Measurements from ENCODE around the gene CAMTA1.

The CAMTA1 gene

DNA sequence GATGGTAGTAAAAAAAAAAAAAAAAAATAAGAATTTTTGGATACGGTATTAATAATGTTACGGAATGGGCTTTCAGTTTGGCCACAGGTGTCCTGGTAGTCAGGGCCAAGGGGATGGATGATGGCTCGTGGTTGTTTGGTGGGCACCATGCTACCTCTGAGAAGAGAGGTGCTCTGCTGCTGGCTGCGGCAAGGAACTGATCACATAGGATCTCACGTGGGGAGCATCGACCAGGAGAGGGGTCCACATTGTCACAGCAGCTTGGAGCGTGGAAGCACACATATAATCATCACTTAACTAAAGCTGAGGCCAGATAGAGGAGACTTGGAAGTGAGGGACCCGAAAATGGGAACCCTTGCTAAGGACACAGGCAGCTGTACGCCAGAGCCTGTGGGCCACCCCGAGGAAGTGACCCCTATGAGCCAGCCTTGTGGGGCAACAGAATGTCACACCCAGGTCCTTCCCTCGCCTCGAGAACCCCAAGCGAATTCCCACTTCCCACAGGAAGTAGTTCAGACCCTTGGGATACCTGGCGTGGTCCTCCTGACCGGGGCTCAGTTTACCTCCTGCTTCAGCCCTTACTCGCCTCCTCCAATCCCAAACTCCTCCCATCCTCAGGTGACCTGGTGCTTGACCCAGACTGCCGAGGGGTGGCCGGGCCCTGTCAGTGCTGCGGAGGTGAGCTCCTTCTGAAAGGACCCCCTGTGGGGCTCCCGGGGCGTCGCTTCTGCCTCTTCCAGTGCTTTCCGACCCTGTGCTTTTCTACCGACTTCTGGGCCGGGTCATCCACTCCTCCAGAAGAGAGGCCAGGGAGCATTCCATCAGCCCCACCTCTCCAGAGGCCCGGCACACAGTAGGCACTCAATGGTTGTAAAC lies 222.0 kb downstream of the CAMTA1 start:
- no peak for DNase-seq (ENCODE audit: low spot score)

DNA sequence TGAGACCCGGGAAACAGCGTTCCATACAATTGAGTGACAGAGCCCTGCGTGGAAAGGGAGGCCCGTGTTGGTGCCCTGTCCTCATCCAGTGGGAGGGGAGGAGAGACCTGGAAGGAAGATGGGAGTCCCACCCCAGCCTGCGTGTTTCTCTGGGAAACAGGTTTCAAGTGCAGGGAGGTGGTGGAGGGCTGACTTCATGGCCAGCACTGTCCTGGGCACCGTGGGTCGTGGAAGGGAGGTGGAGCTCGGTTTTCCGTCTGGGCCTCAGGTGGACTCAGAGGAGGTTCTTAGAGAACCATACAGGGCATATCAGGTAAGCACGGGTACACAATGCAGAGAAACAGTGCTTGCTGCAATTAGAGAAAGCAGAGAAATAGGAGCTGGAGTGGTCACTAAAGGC lies 222.6 kb downstream of the CAMTA1 start:
- DNase-seq (ENCODE audit: low spot score) = no peak

DNA sequence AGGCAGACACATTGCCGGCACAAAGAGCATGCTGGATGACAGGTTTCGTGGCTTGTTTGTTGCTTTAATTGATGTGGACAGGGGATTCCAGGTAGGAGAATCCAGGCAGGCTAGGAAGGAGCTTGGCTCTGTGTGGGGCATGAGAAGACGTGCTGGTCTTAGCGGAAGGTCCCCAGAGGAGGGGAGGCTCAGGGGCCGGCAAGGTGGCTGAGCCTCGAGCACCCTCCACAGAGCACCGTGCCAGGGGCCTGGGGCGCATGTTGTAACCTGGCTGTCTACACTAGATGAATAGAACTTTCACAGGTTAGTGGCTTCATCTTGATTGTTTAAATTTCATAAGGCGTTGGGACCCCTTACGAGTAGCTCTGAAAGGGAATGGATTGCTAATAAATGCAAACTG lies 223.1 kb downstream of the CAMTA1 start:
- no peak for DNase-seq (ENCODE audit: low spot score)

DNA sequence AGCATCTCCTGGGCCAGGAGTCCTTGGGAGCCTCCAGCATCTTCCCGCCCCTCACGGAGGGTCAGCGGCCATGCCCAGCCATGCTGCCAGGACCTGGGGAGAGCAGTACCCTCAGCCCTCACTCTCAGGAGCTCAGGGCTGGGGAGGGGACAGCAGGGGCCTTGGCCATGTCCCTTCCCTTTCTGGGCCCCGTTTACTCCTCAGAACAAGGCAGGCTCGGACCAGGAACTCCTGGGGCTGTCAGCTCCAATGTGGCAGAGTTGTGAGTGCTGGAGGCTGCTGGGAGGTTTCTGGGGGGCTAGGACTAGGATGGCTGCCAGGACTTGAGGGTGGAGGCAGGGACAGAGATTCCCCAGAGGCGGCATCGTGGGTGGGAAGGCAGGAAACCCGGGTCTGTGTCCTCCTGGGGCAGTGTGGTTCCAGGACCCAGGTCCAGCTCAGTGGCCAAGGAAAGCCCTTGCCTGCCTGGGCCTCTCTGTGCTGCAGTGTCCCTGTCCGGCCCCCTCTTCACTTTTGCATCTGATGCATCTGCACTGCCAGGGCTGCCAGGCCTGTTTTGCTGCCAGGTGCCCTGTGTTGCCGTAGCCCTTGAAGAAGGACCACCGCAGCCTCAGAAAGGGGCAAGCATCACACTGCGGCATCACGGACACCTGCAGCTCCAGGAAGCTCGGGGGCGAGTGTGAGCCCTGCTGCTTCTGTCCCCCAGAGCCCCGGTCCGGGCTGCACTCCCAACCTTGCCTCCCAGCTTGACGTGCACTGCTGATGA lies 223.9 kb downstream of the CAMTA1 start:
- no peak for DNase-seq (ENCODE audit: low spot score)

DNA sequence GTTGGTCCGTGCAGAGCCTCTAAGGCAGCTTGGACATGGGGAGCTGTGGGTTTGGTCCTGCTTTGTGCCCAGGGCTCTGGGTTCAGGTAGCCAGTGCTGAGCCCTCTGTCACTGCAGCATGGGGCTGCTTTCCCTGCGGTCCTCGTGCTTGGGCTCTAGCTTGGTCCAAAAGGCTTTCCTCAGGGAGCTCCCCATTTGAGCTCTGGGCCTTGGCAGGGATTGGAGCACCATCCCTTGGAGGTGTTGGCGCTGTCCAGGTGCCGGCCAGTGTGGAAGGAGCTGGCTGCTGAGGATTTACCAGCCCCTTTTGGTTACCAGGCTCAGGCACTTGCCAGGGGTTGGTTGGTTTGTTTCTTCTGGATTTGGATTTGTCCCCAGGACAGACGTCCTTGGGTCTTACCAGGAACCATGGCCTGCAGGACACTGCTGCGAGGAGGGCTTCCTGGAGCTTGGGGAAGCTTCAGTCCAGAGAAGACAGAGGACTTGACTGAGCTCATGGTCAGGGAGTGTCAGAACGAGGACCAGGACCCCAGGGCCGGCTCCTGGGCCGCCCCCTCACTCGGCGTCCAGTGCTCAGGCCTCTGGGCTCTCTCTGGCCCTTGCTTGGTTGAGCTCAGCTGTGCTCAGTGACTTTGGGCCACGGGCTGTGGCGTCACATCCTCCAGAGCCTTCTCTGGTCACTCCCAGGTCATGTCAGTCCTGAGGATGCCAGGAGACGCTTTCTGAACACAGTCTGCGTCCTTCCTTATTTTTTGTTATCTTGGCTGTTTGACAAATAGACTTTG lies 224.7 kb downstream of the CAMTA1 start:
- DNase-seq (ENCODE audit: low spot score) = no peak

DNA sequence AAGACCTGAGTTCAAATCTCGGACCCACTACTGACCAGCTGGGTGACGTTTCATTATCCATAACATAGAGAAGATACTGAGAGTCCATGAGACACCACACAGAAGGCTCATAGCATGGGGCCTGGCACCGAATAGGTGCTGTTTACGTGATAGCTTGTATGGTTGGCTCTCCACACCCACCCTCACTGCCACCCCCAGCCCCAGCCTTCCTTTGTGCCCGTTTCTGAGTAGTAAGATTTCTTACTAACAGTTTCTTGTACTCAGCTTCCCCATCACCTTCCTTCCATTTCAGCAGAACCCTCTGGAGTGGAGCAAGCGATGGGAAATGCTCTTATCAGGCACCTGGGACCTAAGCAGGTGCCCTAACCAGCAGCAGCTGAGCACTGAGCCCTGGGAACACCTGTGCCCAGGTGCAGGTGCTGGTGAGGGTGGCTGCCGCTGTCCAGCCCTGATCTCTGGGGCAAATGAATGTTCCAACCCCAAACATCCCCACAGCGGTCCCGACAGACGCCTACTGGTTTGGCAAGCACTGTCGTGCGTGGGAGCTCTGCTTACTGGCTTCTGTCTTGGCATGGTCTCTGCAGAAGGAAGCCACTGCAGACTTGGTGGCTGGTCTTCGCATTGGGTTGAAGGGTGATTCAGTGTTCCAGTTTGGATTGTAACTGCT lies 225.4 kb downstream of the CAMTA1 start:
- no peak for DNase-seq (ENCODE audit: low spot score)

DNA sequence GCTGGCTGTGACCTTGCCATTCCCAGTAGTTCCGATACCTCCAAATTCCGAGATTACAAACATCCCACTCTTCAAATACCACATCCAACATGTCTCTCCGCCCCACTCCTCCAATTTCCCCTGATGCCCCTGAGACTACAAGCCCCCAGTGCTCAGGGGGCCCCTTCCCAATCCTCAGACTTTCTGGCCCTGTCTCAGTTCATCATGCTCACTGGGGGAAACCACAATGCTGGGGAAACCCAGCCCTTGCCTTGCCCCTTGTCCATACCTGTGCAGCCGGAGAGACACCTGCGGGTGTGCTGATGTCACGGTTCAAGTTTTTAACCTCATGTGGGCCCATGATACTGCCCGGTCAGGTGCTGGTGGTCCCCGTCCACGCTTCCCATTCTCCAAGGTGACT lies 226.6 kb downstream of the CAMTA1 start:
- DNase-seq (ENCODE audit: low spot score) = no peak

DNA sequence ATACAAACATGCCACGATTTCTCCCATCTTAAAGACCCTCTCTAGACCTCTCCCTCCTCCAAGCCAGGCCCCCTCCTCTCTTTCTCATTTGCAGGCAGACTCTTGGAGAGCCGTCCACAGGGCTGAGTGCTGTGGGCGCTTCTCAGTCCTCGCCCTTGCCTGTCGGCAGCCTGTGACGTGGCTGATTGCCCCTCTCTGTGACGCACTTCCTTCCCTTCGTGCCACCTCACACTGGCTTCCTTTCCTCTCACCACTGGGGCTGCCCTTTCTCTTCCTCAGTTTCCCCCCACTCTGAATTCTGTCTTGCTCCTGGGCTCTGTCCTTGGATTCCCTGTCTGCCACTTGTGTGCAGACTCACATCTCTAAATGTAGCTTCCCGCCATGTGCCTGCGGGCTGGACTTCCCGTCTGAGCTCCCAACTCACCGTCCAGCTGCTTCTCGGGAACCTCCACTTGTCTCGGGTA lies 227.2 kb downstream of the CAMTA1 start:
- DNase-seq (ENCODE audit: low spot score) = no peak

DNA sequence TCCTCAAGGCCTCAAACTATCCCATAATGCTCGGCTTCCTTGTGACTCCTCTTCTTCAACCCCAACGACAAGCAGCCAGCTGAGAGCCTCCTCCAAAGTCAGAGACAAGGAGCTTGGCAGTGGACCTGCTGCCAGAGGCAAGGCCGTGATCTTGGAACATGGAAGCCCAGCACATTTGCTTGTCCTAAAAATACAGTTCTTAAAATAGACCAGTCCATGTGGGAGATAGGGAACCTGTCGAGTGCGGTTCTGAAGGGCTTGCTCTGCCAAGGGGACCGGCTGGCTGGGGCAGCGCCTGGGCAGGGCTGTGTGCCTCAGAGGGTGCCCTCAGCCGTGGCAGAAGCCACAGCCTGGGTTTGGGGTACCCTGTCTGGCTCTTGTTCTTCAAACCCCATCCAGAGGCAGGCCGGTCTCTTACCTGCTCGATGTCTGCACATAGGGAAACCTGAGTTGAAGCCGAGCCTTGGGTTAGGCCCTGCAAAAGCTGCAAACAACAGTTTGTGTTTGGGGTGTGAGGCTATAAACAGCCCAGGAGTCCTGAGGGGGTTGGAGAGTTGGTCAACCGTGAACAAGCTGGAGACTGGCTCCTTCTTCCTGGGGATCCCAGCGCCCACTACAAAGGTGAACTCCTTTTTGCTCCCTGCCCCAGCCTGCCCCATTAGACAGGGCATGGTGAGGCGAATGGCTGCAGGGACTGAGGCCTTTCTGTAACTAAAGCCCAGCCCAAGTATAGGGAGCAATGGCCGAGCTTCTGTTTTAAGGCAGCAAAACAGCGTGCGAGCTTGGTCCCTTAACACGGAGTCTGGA lies 228.8 kb downstream of the CAMTA1 start:
- DNase-seq (ENCODE audit: low spot score) = no peak

DNA sequence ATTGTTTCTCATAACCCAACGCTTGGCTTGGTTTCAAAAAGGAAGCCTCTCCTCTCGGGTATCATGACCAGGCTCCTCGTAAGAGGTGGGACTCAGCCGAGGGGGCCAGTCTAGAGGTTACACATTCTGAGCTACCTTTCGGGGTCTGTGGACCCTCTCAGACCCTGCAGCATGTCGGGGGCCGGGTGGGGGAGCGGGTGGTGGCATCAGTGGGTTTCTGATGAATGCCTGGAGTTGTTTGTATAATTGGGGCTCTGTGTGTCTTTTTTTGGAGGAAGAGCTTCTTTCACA lies 229.3 kb downstream of the CAMTA1 start:
- DNase-seq (ENCODE audit: low spot score) = no peak

DNA sequence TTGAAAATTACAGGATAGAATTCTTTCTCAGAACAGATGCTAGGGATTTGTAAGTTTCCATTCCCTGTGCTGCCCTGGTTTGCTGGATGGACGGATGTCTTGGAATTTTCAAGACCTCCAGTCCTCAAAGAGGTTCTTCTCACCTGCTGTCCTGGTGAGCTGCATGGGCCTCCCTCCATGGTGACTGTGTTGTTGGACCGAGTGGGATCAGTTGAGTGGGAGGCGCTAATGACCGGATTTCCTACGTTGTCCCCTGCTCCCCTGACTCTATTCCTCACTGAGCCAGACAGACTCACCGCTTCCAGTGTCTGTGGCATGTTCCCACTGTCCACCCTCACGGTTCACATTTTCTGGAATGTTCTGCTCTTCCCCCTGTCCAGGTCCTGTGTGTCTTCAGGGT lies 229.8 kb downstream of the CAMTA1 start:
- DNase-seq (ENCODE audit: low spot score) = no peak

DNA sequence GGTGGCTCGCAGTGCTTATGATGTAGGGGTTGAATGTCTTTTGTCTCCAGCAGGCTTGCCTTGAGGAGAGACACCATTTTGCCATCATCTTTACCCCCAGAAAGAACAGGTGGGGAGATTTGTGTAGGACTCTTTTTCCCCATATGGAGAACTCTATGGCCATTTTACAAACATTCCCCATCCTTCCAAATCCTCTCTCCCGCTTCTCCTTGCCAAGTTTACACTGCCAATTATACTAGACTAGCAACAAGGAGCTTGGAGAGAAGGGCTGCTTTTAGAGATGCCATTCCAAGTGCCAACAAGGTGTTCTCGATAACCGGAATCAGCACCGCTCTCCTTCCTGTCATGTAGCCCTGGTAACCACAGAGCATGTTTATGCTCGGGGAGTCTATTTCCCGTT lies 233.1 kb downstream of the CAMTA1 start:
- no peak for DNase-seq (ENCODE audit: low spot score)

DNA sequence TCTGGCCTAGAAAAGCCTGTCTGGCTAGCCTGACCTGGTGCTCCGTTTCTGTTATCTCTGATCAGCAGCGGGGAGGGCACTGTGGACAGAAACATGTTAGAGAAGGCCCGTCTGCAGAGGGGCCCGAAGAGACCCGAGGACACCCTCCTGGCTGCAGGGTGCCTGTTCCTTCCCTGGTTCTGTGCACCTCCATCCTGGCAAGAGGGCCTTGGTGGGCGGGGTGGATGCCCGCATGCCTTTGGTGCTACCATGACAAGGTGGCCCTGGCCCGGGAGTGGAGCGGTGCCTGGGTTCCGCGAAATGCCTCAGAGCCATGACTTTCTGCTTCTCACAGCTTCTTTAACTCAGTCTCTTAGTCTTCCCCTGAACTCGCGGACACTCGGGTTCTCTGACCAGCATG lies 233.6 kb downstream of the CAMTA1 start:
- DNase-seq (ENCODE audit: low spot score) = no peak

DNA sequence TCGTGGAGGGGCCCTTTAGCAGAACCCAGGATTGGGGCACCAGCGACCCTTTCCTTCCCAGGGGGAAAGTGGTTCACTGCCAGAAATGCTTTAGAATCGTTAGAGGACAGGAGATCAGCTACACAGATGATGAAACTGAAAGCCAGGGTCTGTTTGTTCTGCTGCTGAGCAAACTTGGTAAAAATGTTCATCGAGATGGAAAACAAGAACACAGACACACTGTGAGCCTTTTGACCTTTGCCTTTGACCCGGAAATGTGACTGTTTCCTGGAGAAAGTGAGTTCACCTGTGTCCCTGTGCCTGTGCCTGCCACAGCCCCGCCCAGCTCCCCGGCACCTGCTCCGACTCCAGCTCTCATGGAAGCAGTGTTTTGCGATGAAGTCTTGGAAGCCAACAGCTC lies 234.3 kb downstream of the CAMTA1 start:
- DNase-seq (ENCODE audit: low spot score) = no peak

DNA sequence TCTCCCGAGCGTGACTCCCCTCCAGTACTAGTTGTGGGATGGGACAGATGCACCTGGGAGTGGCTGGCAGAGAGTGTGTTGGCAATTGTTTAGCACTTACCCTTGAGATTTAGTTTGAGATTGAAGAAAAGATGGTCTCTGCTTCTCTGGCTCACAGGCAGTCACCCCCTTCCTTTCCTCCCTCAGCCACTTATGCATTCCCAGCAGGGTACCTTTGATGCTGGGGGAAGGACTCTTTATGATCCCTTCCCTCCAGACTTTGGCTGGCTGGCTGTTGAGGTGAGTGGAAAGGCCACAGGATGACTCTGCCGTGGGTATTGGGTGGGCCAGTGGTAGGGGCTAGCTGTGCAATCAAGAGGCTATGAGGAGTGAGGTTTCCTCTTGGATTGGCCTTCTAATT lies 236.8 kb downstream of the CAMTA1 start:
- DNase-seq (ENCODE audit: low spot score) = no peak

DNA sequence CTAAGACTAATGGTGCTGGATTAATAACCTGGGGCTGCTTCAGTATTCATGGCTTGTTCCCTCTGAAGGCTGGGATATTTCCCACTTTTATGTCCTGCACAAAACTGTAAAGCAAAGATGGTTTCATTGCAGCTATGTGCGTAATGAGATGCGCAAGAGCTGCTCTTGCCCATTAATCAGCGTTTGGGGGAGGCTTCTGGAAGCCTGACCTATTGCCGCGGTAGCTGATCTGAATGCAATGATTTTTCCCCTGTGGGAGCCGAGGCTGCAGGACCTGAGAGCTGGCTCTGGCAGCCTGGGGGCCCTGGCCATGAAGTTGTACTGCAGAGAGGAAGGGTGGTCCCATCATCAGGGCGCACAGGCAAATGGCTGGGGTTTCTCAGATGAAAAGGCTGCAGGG lies 239.8 kb downstream of the CAMTA1 start:
- no peak for DNase-seq (ENCODE audit: low spot score)

DNA sequence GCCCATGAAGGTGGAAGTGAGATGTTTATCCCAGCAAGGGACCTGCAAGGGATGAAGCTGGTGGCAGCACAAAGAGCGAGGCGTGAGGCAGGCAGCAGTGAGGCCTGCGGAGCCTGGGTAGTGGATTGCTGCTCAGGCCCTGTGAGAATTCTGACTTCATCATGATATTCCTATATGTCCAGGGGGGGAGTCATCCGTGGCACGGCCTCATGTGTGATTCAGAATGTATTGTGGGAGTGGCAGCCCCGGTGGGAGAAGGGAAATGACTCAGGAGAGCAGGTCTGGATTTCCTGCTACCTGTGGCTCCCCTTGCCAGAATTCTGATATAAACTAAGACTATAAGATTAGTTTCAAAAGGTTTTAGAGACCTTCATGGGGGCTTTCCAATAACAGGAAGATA lies 240.9 kb downstream of the CAMTA1 start:
- no peak for DNase-seq (ENCODE audit: low spot score)

DNA sequence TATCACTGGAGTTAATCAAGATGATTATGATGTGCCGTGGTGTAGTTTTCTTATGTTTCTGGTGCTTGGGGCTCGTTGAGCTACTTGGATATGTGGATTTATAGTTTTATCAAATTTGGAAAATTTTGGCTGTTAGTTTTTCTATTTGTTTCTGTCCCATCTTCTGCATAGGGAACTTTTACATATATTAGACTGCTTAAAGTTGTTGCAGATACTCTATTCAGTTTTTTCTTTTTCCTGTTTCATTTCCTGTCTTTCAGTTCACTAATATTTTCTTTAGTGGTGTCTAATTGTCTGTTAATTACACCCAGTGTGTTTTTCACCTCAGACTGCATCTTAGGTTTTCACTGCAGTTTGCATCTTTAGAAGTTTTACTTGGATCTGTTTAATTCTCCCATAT lies 247.7 kb downstream of the CAMTA1 start:
- DNase-seq (ENCODE audit: low spot score) = no peak

DNA sequence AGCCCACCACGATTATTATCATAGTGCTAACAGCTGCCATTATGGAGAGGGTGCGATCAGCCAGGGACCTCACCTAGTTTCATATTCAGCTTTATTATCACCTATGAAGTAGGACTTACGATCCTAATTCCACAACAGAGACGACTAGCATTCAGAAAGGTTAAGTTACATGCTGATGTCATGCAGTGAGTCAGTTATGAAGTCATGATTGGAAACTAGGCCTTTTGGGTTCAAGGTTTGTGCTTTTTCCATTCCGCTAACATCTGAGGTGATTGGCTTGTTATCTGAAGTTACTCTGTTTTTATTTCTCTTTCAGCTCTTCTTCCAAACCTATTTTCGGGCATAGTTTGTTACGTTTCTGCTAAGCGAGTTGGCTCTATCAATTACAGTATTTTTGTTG lies 251.1 kb downstream of the CAMTA1 start:
- DNase-seq (ENCODE audit: low spot score) = no peak

DNA sequence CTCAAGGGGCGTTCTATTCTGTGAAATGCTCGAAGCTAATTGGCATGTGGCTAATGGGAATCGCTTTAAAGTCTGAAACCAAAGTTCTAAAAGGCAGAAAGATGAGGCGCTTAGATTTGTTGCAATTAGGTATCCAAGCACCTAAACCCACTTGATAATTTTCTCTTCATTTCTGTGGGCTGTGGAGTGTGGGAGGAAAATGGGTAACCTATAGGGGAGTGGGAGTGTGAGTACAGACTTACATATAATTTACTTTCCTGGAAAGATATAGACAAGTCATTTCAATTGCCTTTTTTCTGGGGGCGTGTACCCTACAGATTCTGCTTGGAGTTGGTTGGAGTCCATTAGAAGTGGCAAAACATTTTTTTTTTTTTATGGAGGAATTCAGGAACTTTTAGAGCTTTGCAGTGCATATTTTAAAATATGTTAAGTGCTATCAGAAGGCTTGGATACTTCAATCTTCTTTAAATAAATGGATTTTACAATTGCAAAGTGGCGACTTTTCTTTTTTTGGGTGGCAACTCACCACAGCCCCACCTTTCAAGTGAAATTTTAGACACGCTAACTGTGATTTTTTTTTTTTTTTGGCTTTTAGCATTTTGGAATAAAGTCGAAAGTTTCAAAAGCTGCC lies 254.5 kb downstream of the CAMTA1 start:
- DNase-seq (ENCODE audit: low spot score) = no peak

All from RKO (cell line).